Panc1 (cell line): ENCODE measurements around the gene HCAR2. TPM values are rescaled to one million over a fixed set of nuclear protein-coding genes. Genes with fewer than 3 reads are reported as not detected.
"Not testable (repeated sequence)": the region's sequence is repeated elsewhere in the genome, so short reads cannot be mapped to it uniquely, and the experiment has no call there.

Experiments
- ATAC-seq: fragments of 200-7000 bp; cut with Tn5 transposase; 2 replicates; pipeline ENCODE4 v1.9.1; 2020; ENCODE audit warnings: mild to moderate bottlenecking, moderate library complexity
- BruUV-seq: library from RNA; stranded (reverse); fragments of 400-500 nt; replicated peaks from 2 replicates; lab custom pipeline; 2021; lab: Mats Ljungman, UMichigan
- CTCF ChIA-PET: fragments of 300-600 bp; sonication (Branson Sonifier 250); formaldehyde crosslinking; loops from one replicate; lab custom pipeline; 2022; ENCODE audit warnings: antibody characterized with exemption; lab: Charles Lee
- POLR2A ChIA-PET: fragments of 300-600 bp; sonication (Branson Sonifier 250); formaldehyde crosslinking; loops from one replicate; lab custom pipeline; 2022; ENCODE audit warnings: antibody characterized with exemption; lab: Charles Lee
- DNase-seq: peaks from one replicate; pipeline ENCODE4 v3.0.0-alpha.2; 2010; ENCODE audit warnings: low read depth, low spot score
- H3K27ac ChIP-seq: 2 replicates; pipeline ENCODE4 v1.5.1; 2011; ENCODE audit warnings: mild to moderate bottlenecking, low read length, inconsistent platforms
- H3K27me3 ChIP-seq: fragments of 200-500 bp; sonication (Bioruptor generic); 2 replicates; pipeline ENCODE4 v1.6.0; 2014; ENCODE audit warnings: low read length, inconsistent platforms; ENCODE audit not compliant: control insufficient read depth, insufficient read depth
- H3K36me3 ChIP-seq: fragments of 200-500 bp; sonication (Bioruptor generic); 2 replicates; pipeline ENCODE4 v1.5.1; 2014; ENCODE audit warnings: inconsistent platforms, mild to moderate bottlenecking, low read length, moderate library complexity; ENCODE audit not compliant: control insufficient read depth, insufficient read depth
- H3K4me1 ChIP-seq: 2 replicates; pipeline ENCODE4 v1.5.1; 2011; ENCODE audit warnings: inconsistent platforms, mild to moderate bottlenecking, low read length, moderate library complexity; ENCODE audit not compliant: control insufficient read depth, insufficient read depth
- H3K4me3 ChIP-seq, 2 experiments: 2 replicates each; pipeline ENCODE4 v1.5.1; 2011 to 2012; ENCODE audit warnings: low read depth in 2 of 2, low read length in 2 of 2, mild to moderate bottlenecking in 2 of 2, inconsistent platforms in 1 of 2, moderate library complexity in 1 of 2
- H3K9me3 ChIP-seq: fragments of 200-500 bp; sonication (Bioruptor generic); 2 replicates; pipeline ENCODE4 v1.5.1; 2014; ENCODE audit warnings: low read depth, mild to moderate bottlenecking, inconsistent platforms, low read length, moderate library complexity; ENCODE audit not compliant: control insufficient read depth, insufficient read depth
- in situ Hi-C: cut with HindIII; loops from 2 replicates; pipeline ENCODE4 v1.10.0; 2016; ENCODE audit warnings: low sequenced_read_pairs, low pct_unique_long_range_greater_than_20kb
- intact Hi-C: fragments of 100-400 bp; cut with micrococcal nuclease; formaldehyde crosslinking; loops from one replicate; pipeline ENCODE4 v1.10.0; 2022; ENCODE audit not compliant: unreplicated experiment
- total RNA-seq: library from RNA; stranded (reverse); gene quantifications from one replicate; pipeline ENCODE4 v1.2.1, GENCODE V29; 2021; ENCODE audit not compliant: unreplicated experiment

Gene HCAR2
- total RNA-seq, 1 experiment from 2014 or later: not detected

DNA sequence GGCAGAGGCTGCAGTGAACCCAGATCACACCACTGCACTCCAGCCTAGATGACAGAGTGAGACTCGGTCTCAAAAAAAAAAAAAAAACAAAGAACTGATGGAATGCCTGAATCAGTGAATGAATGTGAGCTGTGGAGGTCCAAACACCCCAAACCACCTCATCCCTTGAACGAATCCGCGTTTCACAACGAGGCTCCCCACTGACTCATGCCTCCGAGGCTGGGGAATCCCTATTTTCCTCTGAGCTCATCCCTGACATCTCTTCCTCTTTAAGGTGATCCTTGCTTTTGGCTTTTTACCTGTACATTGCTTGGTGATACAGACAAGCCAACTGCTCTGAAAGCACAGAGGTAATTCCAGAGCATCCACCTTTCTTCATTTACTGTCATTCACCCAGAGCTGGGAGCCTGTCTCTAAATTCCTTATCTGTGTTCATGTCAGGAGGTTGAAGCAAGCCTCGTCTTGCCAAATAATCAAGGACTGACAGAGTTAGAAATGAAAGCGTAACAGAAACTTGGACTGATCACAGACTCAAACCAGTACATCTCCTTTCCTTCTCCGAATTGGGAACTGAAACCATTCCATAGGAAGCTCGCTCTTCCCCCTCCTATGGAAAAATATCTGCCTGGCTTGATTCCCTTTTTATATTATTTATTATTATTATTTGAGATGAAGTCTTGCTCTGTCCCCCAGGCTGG lies 10.5 kb upstream of the HCAR2 start:
- H3K36me3 ChIP-seq, H3K27ac ChIP-seq, in situ Hi-C loops, BruUV-seq, intact Hi-C loops, DNase-seq, H3K4me3 ChIP-seq, H3K9me3 ChIP-seq, H3K4me1 ChIP-seq, POLR2A ChIA-PET, CTCF ChIA-PET, H3K27me3 ChIP-seq: not testable (repeated sequence)
- ATAC-seq: 0 out of 2 replicates have a peak, but pooled peaks have one; percentile 21

DNA sequence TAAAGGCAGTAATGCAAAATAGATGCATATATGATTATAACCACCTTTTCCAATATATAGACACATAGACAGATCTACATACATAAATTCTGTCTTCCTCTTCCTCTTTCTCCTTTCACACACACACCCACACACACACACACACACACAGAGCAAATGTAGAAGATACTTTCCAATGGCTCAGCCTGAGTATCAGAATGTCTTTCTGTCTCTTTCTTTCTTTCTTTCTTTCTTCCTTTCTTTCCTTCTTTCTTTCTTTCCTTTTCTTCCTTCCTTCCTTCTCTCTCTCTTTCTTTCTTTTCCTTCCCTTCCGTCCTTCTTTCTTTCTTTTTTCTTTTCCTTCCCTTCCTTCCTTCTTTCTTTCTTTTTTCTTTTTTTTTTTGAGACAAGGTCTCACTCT lies 8.1 kb upstream of the HCAR2 start:
- CTCF ChIA-PET, BruUV-seq, H3K27me3 ChIP-seq, intact Hi-C loops, in situ Hi-C loops, ATAC-seq, H3K4me1 ChIP-seq, H3K36me3 ChIP-seq, H3K4me3 ChIP-seq, H3K9me3 ChIP-seq, DNase-seq, H3K27ac ChIP-seq: not testable (repeated sequence)
- POLR2A ChIA-PET: interaction anchor here (0.7 kb wide), 1 partner anchor 23 kb away, joined by 4 read pairs; no protein-coding TSS in a partner anchor

DNA sequence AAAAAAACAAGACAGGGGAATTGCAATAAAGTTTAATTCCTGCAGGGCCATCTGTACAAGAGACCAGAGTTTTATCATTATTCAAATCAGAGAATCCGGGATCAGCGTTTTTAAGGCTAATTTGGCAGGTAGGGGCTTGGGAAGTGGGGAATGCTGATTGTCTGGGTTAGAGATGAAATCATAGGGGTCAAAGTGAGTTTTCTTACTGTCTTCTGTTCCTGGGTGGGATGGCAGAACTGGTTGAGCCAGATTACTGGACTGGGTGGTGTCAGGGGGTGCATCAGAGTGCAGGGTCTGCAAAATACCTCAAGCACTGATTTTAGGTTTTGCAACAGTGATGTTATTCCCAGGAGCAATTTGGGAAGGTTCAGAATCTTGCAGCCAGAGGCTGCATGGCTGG lies 7.2 kb upstream of the HCAR2 start:
- CTCF ChIA-PET, ATAC-seq, H3K4me1 ChIP-seq, BruUV-seq, POLR2A ChIA-PET, H3K27ac ChIP-seq, H3K36me3 ChIP-seq, DNase-seq, H3K4me3 ChIP-seq, H3K27me3 ChIP-seq, in situ Hi-C loops, intact Hi-C loops, H3K9me3 ChIP-seq: not testable (repeated sequence)

DNA sequence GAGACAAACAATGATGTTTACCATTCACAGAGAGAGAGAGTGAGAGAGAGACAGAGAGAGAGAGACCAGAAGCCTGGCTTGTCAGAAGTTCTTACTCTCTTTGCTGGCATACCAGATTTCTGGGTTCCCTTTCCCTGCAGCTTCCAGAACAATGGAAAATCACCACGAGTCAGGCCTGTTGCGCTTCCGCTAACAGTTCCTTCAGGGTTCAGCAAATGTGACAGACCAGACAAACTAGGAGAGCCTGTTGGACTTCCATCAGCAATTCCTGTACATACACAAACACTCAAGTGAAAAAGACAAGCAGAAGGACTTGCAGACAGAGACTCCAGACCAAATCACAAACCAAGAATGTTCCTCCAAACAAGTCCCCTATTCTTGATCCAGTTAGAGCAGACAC lies 6.1 kb upstream of the HCAR2 start:
- intact Hi-C loops, BruUV-seq, in situ Hi-C loops, ATAC-seq, DNase-seq, POLR2A ChIA-PET, H3K36me3 ChIP-seq, H3K9me3 ChIP-seq, H3K4me1 ChIP-seq, H3K4me3 ChIP-seq, H3K27ac ChIP-seq, CTCF ChIA-PET, H3K27me3 ChIP-seq: not testable (repeated sequence)

DNA sequence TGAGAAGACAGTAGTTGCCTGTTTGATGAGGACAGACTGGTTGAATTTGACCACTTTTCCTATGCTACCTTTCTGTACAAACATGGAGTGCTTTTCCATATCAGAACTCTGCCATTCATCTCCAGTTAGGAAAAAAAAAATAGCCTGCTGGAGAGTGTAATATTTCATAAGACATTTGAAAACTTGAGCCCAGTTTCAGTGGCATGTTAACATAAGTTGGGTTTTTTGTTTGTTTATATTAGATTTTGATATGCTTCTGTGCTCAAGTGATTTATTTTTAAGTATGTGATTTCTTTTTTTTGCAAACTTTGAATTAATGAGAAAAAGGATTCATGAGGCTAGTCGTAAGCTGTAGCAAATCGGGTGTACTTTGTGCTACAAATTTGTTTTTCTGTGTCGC lies 684 bp upstream of the HCAR2 start:
- not testable (repeated sequence) for BruUV-seq
- CTCF ChIA-PET: interaction anchor here (0.6 kb wide), 1 partner anchor 639 kb away, joined by 6 read pairs; no protein-coding TSS in a partner anchor

DNA sequence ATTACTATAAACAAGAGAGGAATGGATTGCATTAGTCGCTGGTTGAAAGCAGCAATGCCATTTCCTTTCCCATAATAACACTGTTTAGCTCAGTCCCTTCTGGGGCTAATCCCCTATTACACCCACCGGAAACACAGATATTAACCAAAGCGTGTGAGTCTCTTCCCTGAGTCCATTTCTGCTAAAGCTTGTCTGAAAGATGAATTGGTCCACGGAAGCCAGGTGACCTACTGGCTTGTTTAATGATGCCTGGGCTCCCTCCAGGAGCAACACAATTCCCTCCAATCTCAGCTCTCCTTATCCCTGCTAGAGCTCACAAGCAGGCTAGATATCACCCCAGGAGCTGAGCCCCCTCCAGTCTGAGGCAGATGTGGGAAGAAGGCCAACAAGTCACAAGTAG lies 1.7 kb downstream of the HCAR2 start:
- BruUV-seq, DNase-seq, in situ Hi-C loops, H3K36me3 ChIP-seq, H3K27me3 ChIP-seq, H3K9me3 ChIP-seq, intact Hi-C loops, CTCF ChIA-PET, ATAC-seq, H3K4me3 ChIP-seq, H3K27ac ChIP-seq, H3K4me1 ChIP-seq: not testable (repeated sequence)
- POLR2A ChIA-PET: interaction anchor here (0.5 kb wide), 1 partner anchor 513 kb away, joined by 3 read pairs; no protein-coding TSS in a partner anchor

More for the DNA sequence above, 684 bp upstream of the HCAR2 start:
- ATAC-seq, H3K4me3 ChIP-seq, POLR2A ChIA-PET, H3K36me3 ChIP-seq, H3K27me3 ChIP-seq, in situ Hi-C loops, H3K9me3 ChIP-seq, H3K4me1 ChIP-seq, intact Hi-C loops, DNase-seq, H3K27ac ChIP-seq: not testable (repeated sequence)

DNA sequence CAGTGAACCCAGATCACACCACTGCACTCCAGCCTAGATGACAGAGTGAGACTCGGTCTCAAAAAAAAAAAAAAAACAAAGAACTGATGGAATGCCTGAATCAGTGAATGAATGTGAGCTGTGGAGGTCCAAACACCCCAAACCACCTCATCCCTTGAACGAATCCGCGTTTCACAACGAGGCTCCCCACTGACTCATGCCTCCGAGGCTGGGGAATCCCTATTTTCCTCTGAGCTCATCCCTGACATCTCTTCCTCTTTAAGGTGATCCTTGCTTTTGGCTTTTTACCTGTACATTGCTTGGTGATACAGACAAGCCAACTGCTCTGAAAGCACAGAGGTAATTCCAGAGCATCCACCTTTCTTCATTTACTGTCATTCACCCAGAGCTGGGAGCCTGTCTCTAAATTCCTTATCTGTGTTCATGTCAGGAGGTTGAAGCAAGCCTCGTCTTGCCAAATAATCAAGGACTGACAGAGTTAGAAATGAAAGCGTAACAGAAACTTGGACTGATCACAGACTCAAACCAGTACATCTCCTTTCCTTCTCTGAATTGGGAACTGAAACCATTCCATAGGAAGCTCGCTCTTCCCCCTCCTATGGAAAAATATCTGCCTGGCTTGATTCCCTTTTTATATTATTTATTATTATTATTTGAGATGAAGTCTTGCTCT lies 3.0 kb downstream of the HCAR2 start:
- H3K27me3 ChIP-seq, in situ Hi-C loops, BruUV-seq, POLR2A ChIA-PET, H3K4me3 ChIP-seq, H3K27ac ChIP-seq, DNase-seq, H3K36me3 ChIP-seq, ATAC-seq, H3K4me1 ChIP-seq, CTCF ChIA-PET, intact Hi-C loops, H3K9me3 ChIP-seq: not testable (repeated sequence)
